ENCODE results near the gene TMEM255B. TPM values are rescaled to one million over a fixed set of nuclear protein-coding genes. Genes with fewer than 3 reads are reported as not detected.

TMEM255B gene
- total RNA-seq, 1 donor from 2014 or later = 13.8 TPM

DNA sequence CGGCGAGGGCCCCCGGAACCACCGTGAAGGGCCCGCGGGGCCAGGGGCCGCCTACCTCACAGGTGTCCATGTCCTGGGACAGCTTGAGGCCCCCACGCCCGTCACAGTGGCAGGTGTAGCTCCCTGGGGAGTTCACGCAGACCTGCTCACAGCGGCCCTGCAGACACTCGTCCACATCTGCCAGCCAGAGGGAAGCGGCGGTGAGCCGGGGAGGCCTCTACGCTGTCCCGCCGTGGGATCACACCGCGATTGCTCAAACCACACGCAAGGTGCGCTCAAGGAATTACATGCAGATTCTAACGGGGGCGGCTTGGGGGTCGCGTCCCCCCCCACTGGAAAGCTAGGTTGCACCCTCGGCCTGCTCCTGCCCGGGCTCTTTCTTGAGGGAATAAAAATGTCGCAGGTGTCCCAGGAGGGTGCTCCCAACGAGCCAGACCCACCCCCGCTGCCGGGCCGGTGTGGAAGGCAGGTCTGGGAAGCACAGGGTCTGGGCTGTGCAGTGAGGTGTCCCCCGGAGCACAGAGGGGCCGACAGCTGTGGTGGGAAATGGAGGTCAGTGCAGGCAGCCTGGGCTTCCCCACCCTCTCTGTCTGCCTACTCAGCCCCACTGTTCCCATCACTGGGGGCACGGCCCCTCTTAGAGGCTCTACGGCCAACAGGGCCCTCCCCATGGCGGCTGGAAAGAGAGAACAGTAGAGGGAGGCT is 75.6 kb downstream of the TMEM255B start:
- Mint-ChIP-seq H3K36me3 (ENCODE audit: unreplicated experiment) (no peaks in the 10 kb centered on the region), H3K27me3 (ENCODE audit: unreplicated experiment) (peaks cover 6% of the 10 kb centered on the region), H3K4me1 (ENCODE audit: low read depth, unreplicated experiment) (peaks cover 19% of the 10 kb centered on the region), H3K27ac (ENCODE audit: unreplicated experiment) (no peak overlapping the region), H3K4me3 (ENCODE audit: unreplicated experiment) (no peak overlapping the region), H3K9me3 (ENCODE audit: unreplicated experiment) (peaks cover 3% of the 10 kb centered on the region)
- DNase-seq = peak; percentile 33
- TF ChIP-seq, protein P1, sequence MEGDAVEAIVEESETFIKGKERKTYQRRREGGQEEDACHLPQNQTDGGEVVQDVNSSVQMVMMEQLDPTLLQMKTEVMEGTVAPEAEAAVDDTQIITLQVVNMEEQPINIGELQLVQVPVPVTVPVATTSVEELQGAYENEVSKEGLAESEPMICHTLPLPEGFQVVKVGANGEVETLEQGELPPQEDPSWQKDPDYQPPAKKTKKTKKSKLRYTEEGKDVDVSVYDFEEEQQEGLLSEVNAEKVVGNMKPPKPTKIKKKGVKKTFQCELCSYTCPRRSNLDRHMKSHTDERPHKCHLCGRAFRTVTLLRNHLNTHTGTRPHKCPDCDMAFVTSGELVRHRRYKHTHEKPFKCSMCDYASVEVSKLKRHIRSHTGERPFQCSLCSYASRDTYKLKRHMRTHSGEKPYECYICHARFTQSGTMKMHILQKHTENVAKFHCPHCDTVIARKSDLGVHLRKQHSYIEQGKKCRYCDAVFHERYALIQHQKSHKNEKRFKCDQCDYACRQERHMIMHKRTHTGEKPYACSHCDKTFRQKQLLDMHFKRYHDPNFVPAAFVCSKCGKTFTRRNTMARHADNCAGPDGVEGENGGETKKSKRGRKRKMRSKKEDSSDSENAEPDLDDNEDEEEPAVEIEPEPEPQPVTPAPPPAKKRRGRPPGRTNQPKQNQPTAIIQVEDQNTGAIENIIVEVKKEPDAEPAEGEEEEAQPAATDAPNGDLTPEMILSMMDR (IDR thresholded peaks at IDR 0.05; ENCODE audit: partially characterized antibody, unreplicated experiment) = no peak

DNA sequence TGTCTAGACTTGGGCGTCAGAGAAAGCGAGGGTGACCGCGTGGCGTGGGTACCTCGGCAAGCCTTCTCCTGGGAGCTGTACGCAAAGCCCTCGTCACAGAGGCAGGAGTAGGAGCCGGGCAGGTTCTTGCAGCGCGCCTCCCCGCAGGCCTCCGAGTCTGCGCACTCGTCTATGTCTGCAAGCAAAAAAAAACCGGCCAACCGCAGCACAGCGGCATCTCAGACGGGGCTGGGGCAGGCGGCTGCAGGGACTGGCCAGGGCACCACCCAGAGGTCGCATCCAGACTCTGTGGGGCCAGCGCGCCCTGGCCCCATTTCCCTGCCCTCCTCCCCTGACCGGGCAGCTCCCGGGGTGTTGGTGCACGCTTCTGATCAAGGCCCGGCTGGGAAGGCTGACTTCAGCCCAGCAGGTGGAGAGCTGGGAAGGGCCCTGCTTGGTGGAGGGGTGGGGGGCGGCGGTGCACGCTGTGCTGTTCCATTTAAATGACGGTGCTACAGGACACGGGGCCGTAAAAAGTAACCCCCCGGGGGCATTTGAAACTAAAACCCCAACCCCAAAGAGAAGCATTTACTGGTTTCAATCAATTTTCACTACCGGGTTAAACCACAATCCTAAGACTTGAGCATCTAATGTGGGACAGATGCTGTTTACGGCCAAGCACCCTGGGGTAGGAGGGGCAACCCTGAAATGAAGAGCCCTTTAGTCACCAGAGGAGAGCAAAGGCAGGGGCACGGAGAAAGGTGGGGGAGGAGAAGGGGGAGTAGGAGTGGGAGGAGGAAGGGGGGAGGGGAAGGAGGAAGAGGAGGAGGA is 76.6 kb downstream of the TMEM255B start:
- peaks cover 6% of the 10 kb centered on the region for H3K27me3 Mint-ChIP-seq (ENCODE audit: unreplicated experiment)
- H3K27ac Mint-ChIP-seq (ENCODE audit: unreplicated experiment) = peak overlapping the region; percentile 43
- H3K9me3 Mint-ChIP-seq (ENCODE audit: unreplicated experiment) = no peaks in the 10 kb centered on the region
- H3K4me1 Mint-ChIP-seq (ENCODE audit: low read depth, unreplicated experiment) = peaks cover 19% of the 10 kb centered on the region
- DNase-seq = peak; percentile 42
- TF ChIP-seq, protein P1 (IDR thresholded peaks at IDR 0.05; ENCODE audit: partially characterized antibody, unreplicated experiment) = no peak
- H3K4me3 Mint-ChIP-seq (ENCODE audit: unreplicated experiment) = no peak overlapping the region
- H3K36me3 Mint-ChIP-seq (ENCODE audit: unreplicated experiment) = no peaks in the 10 kb centered on the region

DNA sequence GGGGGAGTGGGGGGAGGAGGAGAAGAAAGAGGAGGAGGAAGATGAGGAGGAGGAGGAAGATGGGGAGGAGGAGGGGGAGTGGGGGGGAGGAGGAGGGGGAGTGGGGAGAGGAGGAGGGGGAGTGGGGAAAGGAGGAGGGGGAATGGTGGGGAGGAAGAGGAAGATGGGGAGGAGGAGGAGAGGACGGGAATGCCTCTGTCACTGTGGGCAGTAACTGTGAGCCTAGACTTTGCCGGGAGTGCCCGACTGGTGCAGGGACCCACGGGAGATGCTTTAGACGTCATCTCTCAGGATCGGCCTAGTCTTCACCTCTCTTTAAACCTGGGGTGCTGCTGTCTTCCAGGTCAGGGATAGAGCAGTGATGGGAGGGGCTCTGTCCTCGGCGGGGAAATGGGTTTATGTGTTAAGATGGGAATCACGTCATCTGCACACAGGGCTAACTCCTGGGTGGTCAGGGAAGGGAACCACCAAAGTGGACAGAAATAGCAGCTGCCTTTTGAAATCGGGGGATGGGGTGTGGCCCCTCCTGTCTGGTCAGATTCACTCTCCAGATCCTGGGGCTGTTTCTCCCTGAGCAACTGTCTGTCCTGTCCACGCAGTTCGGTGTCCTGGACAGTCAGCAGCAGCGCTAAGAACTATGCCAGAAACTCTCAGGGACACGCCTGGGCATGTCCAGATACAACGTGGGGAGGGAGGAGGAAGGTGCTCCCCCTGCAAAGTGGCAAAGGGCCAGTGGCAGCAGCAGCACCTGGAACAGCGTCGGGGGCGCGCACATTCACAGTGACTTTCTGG is 77.9 kb downstream of the TMEM255B start:
- Mint-ChIP-seq H3K4me1 (ENCODE audit: low read depth, unreplicated experiment) (peaks cover 20% of the 10 kb centered on the region), H3K9me3 (ENCODE audit: unreplicated experiment) (no peaks in the 10 kb centered on the region), H3K4me3 (ENCODE audit: unreplicated experiment) (peak overlapping the region; percentile 21), H3K36me3 (ENCODE audit: unreplicated experiment) (no peaks in the 10 kb centered on the region), H3K27me3 (ENCODE audit: unreplicated experiment) (peaks cover 10% of the 10 kb centered on the region), H3K27ac (ENCODE audit: unreplicated experiment) (peak overlapping the region; percentile 90)
- TF ChIP-seq, protein P1 (IDR thresholded peaks at IDR 0.05; ENCODE audit: partially characterized antibody, unreplicated experiment) = no peak
- peak; percentile 21 for DNase-seq

DNA sequence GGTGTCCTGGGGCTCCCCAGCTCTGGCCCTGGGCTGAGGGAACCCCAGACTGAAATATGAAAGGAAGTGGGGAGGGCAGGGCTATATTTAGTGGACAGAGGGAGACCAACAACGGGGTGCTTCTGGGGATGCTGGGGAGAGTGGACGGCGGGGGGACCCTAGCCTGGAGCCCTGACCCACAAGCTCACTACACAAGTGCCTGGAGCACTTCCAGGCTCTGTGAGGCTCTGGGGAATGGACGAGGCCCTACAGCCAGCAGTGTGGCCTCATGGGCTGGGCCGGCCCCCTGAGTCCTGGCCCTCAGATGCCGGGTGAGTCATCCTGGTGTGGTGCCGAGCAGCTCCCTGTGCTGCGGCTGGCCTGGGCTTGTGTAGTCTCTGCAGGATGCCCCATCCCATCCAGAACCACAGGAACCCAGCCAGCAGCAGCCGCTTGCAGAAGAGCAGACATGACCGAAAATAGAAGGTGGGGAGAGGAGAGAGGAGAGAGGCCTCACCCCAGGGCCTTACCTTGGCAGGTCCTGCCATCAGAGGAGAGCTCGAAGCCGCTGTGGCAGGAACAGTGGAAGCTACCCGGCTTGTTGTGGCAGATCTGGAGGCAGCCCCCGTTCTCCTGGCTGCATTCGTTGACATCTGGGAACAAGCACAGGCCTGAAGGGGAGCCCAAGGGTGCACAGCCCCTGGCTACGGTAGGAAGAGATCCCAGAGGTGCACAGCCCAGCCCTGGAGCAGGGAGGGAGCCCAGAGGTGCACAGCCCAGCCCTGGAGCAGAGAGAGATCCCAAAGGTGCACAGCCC is 78.7 kb downstream of the TMEM255B start:
- Mint-ChIP-seq H3K27me3 (ENCODE audit: unreplicated experiment) (peaks cover 10% of the 10 kb centered on the region), H3K27ac (ENCODE audit: unreplicated experiment) (peak overlapping the region; percentile 90), H3K9me3 (ENCODE audit: unreplicated experiment) (no peaks in the 10 kb centered on the region)

More for the DNA sequence above, 78.7 kb downstream of the TMEM255B start:
- Mint-ChIP-seq H3K4me1 (ENCODE audit: low read depth, unreplicated experiment) (peaks cover 20% of the 10 kb centered on the region), H3K36me3 (ENCODE audit: unreplicated experiment) (no peaks in the 10 kb centered on the region), H3K4me3 (ENCODE audit: unreplicated experiment) (peak overlapping the region; percentile 74)
- TF ChIP-seq, protein P1 (IDR thresholded peaks at IDR 0.05; ENCODE audit: partially characterized antibody, unreplicated experiment) = no peak
- peak; percentile 47 for DNase-seq

All from glutamatergic neuron (in vitro differentiated cells).